Mesothelial cell of epicardium (in vitro differentiated cells): ENCODE data around the gene IQCH. TPM values are rescaled to one million over a fixed set of nuclear protein-coding genes. Genes with fewer than 3 reads are reported as not detected.

ENCODE experiments used
- DNase-seq, 2 experiments: peaks; one replicate each; pipeline ENCODE4 v3.0.0; 2021; ENCODE audit warnings: low spot score in 2 of 2; ENCODE audit not compliant: unreplicated experiment in 2 of 2
- H3K27ac Mint-ChIP-seq: 2 replicates; pipeline ENCODE4 v1.8.0; 2021; ENCODE audit warnings: mixed read lengths
- H3K27me3 Mint-ChIP-seq: 2 replicates; pipeline ENCODE4 v1.8.0; 2021; ENCODE audit warnings: low read depth, mixed read lengths
- H3K36me3 Mint-ChIP-seq: 2 replicates; pipeline ENCODE4 v1.8.0; 2021; ENCODE audit warnings: mixed read lengths
- H3K4me1 Mint-ChIP-seq: 2 replicates; pipeline ENCODE4 v1.8.0; 2021; ENCODE audit warnings: mixed read lengths
- H3K4me3 Mint-ChIP-seq: 2 replicates; pipeline ENCODE4 v1.8.0; 2021; ENCODE audit warnings: mild to moderate bottlenecking, moderate library complexity, mixed read lengths
- H3K9me3 Mint-ChIP-seq: 2 replicates; pipeline ENCODE4 v1.8.0; 2021; ENCODE audit warnings: mixed read lengths
- CTCF ChIP-seq: fragments of 200-600 bp; sonication (generic); IDR thresholded peaks from one replicate; pipeline ENCODE4 v1.5.0; 2021; ENCODE audit warnings: antibody characterized with exemption; ENCODE audit not compliant: unreplicated experiment
- total RNA-seq: library from RNA; stranded (reverse); gene quantifications from 3 replicates; pipeline ENCODE4 v1.2.1, GENCODE V29; 2021

IQCH gene
- total RNA-seq, 1 donor from 2014 or later, result 0.98 TPM

GRCh38 chr15:67544475-67544874 lies 289.9 kb downstream of the IQCH start:
- peaks cover 5% of the 10 kb centered on the region for H3K36me3 Mint-ChIP-seq
- no peaks in the 10 kb centered on the region for H3K27me3 Mint-ChIP-seq
- no peak overlapping the region for H3K27ac Mint-ChIP-seq
- H3K4me1 Mint-ChIP-seq, result peaks cover 35% of the 10 kb centered on the region
- no peaks in the 10 kb centered on the region for H3K9me3 Mint-ChIP-seq
- H3K4me3 Mint-ChIP-seq, result peak overlapping the region; percentile 9
- TF ChIP-seq CTCF, result no peak
- DNase-seq, result no peak

GRCh38 chr15:67545864-67546263 lies 291.3 kb downstream of the IQCH start:
- Mint-ChIP-seq H3K4me1 (peaks cover 37% of the 10 kb centered on the region), H3K4me3 (no peak overlapping the region), H3K9me3 (no peaks in the 10 kb centered on the region), H3K36me3 (peaks cover 10% of the 10 kb centered on the region), H3K27me3 (no peaks in the 10 kb centered on the region), H3K27ac (no peak overlapping the region)
- no peak for DNase-seq
- no peak for TF ChIP-seq CTCF

- H3K27ac Mint-ChIP-seq, result no peak overlapping the region
- H3K27me3 Mint-ChIP-seq, result no peaks in the 10 kb centered on the region
- no peak for DNase-seq
- H3K4me1 Mint-ChIP-seq, result peaks cover 27% of the 10 kb centered on the region
- H3K4me3 Mint-ChIP-seq, result no peak overlapping the region
- H3K9me3 Mint-ChIP-seq, result no peaks in the 10 kb centered on the region
- TF ChIP-seq CTCF, result no peak
- H3K36me3 Mint-ChIP-seq, result peaks cover 10% of the 10 kb centered on the region
Measured at GRCh38 chr15:67547064-67547463, 292.5 kb downstream of the IQCH start.

- H3K36me3 Mint-ChIP-seq, result peaks cover 10% of the 10 kb centered on the region
- no peak for DNase-seq
- H3K4me3 Mint-ChIP-seq, result no peak overlapping the region
- no peak for TF ChIP-seq CTCF
- no peaks in the 10 kb centered on the region for H3K27me3 Mint-ChIP-seq
- no peak overlapping the region for H3K27ac Mint-ChIP-seq
- H3K4me1 Mint-ChIP-seq, result peaks cover 25% of the 10 kb centered on the region
- no peaks in the 10 kb centered on the region for H3K9me3 Mint-ChIP-seq
Measured at GRCh38 chr15:67547836-67548235, 293.2 kb downstream of the IQCH start.

GRCh38 chr15:67548236-67548852 lies 293.8 kb downstream of the IQCH start:
- no peak overlapping the region for H3K4me3 Mint-ChIP-seq
- no peaks in the 10 kb centered on the region for H3K27me3 Mint-ChIP-seq

More at GRCh38 chr15:67548236-67548852, 293.8 kb downstream of the IQCH start:
- Mint-ChIP-seq H3K4me1 (peaks cover 23% of the 10 kb centered on the region), H3K36me3 (peaks cover 10% of the 10 kb centered on the region), H3K9me3 (no peaks in the 10 kb centered on the region), H3K27ac (no peak overlapping the region)
- no peak for DNase-seq
- no peak for TF ChIP-seq CTCF
